Endothelial cell (in vitro differentiated cells): ENCODE results near the gene RERE. TPM values are rescaled to one million over a fixed set of nuclear protein-coding genes. Genes with fewer than 3 reads are reported as not detected.

Source experiments
- DNase-seq: peaks from one replicate; pipeline ENCODE4 v3.0.0; 2021; ENCODE audit warnings: low spot score
- H3K27ac Mint-ChIP-seq: one replicate; pipeline ENCODE4 v1.8.0; 2021; ENCODE audit warnings: mixed read lengths, inconsistent platforms; ENCODE audit not compliant: unreplicated experiment
- H3K27me3 Mint-ChIP-seq: one replicate; pipeline ENCODE4 v1.8.0; 2021; ENCODE audit warnings: mild to moderate bottlenecking, moderate library complexity, mixed read lengths, inconsistent platforms; ENCODE audit not compliant: unreplicated experiment
- H3K36me3 Mint-ChIP-seq: one replicate; pipeline ENCODE4 v1.8.0; 2021; ENCODE audit warnings: mild to moderate bottlenecking, low read depth, mixed read lengths, inconsistent platforms; ENCODE audit not compliant: unreplicated experiment
- H3K4me1 Mint-ChIP-seq: one replicate; pipeline ENCODE4 v1.8.0; 2021; ENCODE audit warnings: mild to moderate bottlenecking, mixed read lengths, inconsistent platforms; ENCODE audit not compliant: unreplicated experiment
- H3K4me3 Mint-ChIP-seq: one replicate; pipeline ENCODE4 v1.8.0; 2021; ENCODE audit warnings: mild to moderate bottlenecking, mixed read lengths, inconsistent platforms; ENCODE audit not compliant: unreplicated experiment
- H3K9me3 Mint-ChIP-seq: one replicate; pipeline ENCODE4 v1.8.0; 2021; ENCODE audit warnings: mixed read lengths, inconsistent platforms; ENCODE audit not compliant: unreplicated experiment
- CTCF ChIP-seq: fragments of 200-600 bp; sonication (generic); IDR thresholded peaks from one replicate; pipeline ENCODE4 v1.5.0; 2021; ENCODE audit warnings: antibody characterized with exemption; ENCODE audit not compliant: unreplicated experiment
- total RNA-seq: library from RNA; stranded (reverse); fragmentation: NEBNext Ultra II Directional; extraction: Animal tissue kit (Norgen Biotek cat#: 25700); gene quantifications from one replicate; pipeline ENCODE4 v1.2.1, GENCODE V29; 2021; ENCODE audit not compliant: unreplicated experiment

Gene RERE
- total RNA-seq, 1 donor from 2014 or later: 115 TPM

DNA sequence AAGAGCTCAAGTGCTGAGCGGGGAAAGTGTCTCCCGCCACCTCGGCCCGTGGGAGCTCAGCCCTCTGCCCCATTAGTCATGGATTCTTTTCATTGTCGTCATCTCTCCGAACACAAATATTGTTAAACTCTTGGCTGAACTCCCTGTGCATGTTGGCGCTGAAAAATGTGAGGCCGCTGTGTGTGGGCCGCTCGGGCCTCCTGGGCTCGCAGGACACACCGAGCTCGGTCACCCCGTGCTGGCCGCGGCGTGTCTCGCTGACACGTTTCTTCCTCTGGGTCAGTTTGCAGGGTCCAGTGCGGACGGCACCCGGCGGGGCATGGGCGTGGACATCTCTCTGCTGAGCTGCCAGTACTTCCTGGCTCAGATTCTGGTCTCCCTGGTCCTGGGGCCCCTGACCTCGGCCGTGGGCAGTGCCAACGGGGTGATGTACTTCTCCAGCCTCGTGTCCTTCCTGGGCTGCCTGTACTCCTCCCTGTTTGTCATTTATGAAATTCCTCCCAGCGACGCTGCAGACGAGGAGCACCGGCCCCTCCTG is 473.9 kb downstream of the RERE start:
- peaks cover 7% of the 10 kb centered on the region for H3K36me3 Mint-ChIP-seq
- H3K9me3 Mint-ChIP-seq: no peaks in the 10 kb centered on the region
- DNase-seq: no peak
- H3K27ac Mint-ChIP-seq: no peak overlapping the region
- TF ChIP-seq CTCF: no peak
- H3K4me1 Mint-ChIP-seq: no peaks in the 10 kb centered on the region
- no peak overlapping the region for H3K4me3 Mint-ChIP-seq
- peaks cover 12% of the 10 kb centered on the region for H3K27me3 Mint-ChIP-seq

DNA sequence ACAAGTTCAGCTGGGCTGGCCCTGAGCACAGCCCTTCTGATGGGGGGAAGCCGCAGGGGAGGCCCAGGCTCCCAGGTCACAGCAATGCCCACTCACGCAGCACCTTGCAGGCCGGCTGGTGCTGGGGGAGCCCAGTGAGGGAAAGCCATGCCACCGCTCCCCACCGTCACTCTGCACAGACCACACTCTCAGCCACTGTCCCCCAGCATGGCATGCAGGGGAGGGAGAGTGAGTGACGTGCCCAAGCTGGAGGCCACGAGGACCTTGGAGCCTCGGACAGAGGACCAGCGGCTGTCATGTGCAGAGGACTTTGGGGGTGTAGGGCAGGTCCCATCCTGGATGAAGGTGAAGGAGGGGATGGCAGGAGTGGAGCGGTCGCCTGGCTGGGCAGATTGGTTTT is 474.4 kb downstream of the RERE start:
- DNase-seq: no peak

GRCh38 chr1:8342325-8342724 is 475.1 kb downstream of the RERE start:
- peaks cover 7% of the 10 kb centered on the region for H3K36me3 Mint-ChIP-seq
- H3K4me1 Mint-ChIP-seq: no peaks in the 10 kb centered on the region
- no peak for DNase-seq
- H3K9me3 Mint-ChIP-seq: no peaks in the 10 kb centered on the region
- H3K27me3 Mint-ChIP-seq: peaks cover 6% of the 10 kb centered on the region
- H3K4me3 Mint-ChIP-seq: no peak overlapping the region
- TF ChIP-seq CTCF: no peak
- H3K27ac Mint-ChIP-seq: no peak overlapping the region

More for the DNA sequence above, 474.4 kb downstream of the RERE start:
- no peak for TF ChIP-seq CTCF
- Mint-ChIP-seq H3K27ac (no peak overlapping the region), H3K4me1 (no peaks in the 10 kb centered on the region), H3K4me3 (no peak overlapping the region), H3K27me3 (peaks cover 12% of the 10 kb centered on the region), H3K36me3 (peaks cover 7% of the 10 kb centered on the region), H3K9me3 (no peaks in the 10 kb centered on the region)

DNA sequence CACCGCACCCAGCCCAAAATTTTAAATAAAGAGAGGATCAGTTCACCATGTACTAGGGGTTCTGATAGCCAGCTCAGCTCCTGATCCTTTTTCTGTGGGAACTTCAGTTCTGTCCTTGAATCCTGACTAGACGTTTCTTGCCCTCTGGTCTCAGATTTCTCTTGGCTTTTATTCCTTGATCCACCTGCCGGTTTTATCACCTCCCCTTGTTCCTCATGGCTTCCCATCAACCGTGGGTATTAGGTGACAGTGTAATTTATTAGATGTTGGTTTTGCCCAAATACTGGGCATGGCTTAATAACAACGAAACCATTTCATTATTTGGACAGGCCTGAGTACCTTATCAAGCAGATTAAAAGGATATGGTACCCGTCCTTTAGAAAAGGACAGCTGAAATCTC is 477.0 kb downstream of the RERE start:
- no peak for DNase-seq
- H3K4me1 Mint-ChIP-seq: no peaks in the 10 kb centered on the region
- TF ChIP-seq CTCF: no peak
- H3K4me3 Mint-ChIP-seq: no peak overlapping the region
- no peak overlapping the region for H3K27ac Mint-ChIP-seq
- peaks cover 5% of the 10 kb centered on the region for H3K27me3 Mint-ChIP-seq
- no peaks in the 10 kb centered on the region for H3K9me3 Mint-ChIP-seq
- H3K36me3 Mint-ChIP-seq: peaks cover 11% of the 10 kb centered on the region

GRCh38 chr1:8339203-8339600 is 478.2 kb downstream of the RERE start:
- no peak for DNase-seq
- no peak for TF ChIP-seq CTCF
- no peaks in the 10 kb centered on the region for H3K4me1 Mint-ChIP-seq
- peaks cover 4% of the 10 kb centered on the region for H3K36me3 Mint-ChIP-seq
- H3K27me3 Mint-ChIP-seq: peaks cover 4% of the 10 kb centered on the region
- no peak overlapping the region for H3K4me3 Mint-ChIP-seq
- no peak overlapping the region for H3K27ac Mint-ChIP-seq
- no peaks in the 10 kb centered on the region for H3K9me3 Mint-ChIP-seq
